ENCODE measurements around the gene CD36. TPM values are rescaled to one million over a fixed set of nuclear protein-coding genes. Genes with fewer than 3 reads are reported as not detected.

CD36 gene
- total RNA-seq, 1 donor from 2014 or later, result 171 TPM

GRCh38 chr7:80707318-80707717, 68.9 kb downstream of the CD36 start:
- no peak for DNase-seq

DNA sequence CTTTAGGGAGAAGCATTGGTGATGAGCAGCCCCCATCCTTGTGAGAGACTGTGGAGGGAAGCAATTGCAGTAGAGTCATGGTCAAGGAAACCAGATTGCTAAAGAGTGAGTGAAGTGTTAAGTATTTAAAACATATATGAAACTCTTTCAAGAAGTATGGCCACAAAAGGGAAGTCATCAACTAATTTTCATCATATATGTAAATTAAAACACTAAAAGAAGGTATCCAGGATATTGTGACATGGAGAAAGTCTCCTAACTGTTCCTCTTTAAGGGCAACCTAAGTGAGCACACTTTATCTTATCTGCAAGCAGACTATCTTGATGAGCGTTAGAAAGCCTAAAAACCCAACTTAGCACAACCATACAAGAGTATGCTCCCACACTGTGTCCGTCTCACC, 69.7 kb downstream of the CD36 start:
- no peak for DNase-seq

- no peak for DNase-seq
Observed at GRCh38 chr7:80711531-80711930, 73.1 kb downstream of the CD36 start.

DNA sequence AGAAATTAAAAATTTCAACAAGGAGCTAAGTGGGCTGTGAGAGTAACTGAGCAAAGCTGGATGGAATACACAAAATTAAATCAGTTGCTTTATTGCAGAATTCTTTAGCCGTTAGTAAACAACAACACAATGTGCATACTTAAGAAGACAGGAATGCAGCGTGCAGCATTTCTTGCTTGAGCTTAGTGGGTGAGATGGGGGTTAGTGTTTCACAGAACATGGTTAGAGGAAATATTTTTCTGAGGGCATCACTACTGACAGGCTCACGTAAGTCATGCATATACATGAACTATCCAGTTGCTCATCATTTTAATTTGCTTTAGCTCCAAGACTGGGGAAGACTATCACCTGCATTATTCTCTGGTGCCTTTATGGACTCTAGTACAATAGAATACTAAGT, 80.8 kb downstream of the CD36 start:
- DNase-seq, result no peak

- DNase-seq, result no peak
Observed at GRCh38 chr7:80720146-80720545, 81.7 kb downstream of the CD36 start.

DNA sequence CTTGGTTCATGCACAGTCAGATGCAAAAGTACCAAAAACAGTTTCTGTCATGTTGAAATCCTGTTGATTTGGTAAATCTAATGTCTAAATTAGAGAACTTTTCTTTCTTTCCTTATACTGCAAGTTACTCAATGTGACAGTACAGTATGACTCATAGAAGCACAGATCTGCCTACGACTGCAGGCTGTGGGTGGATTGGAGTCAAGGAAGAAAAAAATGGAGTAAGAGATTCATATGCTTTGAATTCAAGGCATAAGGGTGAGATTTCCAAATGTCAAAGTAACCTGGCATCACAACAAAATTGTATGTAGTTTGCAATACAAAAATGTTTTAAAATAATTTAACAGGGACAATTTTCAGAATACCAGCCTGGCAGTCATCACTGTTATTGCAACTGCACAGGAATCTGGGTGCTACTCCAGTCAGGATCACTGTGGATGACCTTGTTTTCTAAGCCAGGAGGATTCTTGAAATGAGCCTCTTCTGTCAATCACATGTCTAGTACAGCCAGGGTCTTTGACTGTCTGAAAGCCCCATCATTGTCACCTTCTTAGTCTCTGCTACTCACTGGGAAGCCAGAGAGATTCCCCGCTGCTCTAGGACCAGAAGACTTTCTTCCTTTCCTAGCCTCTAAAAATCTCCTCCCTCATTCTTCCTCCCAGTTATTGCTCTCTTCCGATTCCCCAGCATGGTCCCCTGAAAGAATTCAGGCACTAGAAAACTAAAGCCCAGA, 83.6 kb downstream of the CD36 start:
- no peak for DNase-seq

DNA sequence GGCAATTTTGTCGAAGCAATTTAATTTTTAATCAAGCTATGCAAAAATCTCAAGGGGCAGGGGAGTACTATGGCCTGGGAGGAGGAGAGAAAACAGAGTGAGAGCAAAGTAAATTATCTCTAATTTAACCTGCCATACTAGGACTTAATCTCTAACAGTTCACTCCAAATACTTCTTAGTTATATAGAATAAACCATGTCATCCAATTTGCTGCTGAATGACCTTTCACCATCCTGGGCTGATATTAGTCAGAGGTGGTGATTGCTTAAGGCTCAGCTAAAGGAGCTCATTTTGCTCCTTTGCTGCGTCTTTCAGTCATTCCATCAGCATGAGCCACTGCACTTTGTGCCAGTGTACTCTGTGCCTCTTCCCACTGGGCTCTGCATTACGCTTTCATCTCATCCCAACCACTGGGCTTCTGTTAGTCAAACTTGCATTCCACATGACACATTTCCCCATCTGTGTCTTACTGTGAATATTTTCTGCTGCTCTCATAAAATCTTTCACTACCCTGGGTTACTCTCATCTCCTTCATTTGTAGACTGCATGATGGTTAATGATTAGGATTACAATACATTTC, 84.3 kb downstream of the CD36 start:
- no peak for DNase-seq

DNA sequence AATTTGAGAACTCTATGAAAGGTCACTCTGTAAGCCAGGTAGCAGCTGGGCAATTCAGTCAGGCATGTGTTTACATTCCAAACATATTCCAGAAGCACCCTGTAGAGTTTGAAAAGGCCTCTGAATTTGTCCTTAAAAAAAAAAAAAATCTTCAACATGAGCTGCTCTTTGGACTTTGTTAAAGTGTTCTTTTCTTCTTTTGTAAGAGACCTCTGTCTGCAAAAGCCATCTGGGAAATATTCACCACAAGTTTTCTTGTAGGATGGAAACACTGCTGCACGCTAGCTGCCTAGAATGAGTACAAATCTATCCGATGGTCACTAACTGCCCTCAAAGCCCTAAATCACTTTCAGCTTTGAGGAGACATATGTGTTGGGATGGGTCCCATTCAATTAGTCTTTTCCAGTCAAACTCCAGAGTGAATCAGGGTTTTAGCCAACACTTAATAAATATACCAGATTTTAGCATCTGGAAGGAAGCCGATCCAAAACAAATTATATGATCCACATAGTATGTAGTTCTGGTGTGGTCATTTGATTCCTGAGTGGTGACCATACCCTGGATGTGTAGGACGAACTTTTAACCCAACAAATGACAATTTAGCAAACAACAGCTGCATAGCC, 85.9 kb downstream of the CD36 start:
- DNase-seq, result no peak

GRCh38 chr7:80725181-80725611, 86.8 kb downstream of the CD36 start:
- no peak for DNase-seq

Other genes with a start within 250 kb of the CD36 start
- gene GNAT3, start 126.6 kb upstream of the CD36 start, total RNA-seq, result not detected in 2 replicates

All from dermis blood vessel endothelial cell (primary cell).